ENCODE data around the gene RAPGEF4.

Gene RAPGEF4

DNA sequence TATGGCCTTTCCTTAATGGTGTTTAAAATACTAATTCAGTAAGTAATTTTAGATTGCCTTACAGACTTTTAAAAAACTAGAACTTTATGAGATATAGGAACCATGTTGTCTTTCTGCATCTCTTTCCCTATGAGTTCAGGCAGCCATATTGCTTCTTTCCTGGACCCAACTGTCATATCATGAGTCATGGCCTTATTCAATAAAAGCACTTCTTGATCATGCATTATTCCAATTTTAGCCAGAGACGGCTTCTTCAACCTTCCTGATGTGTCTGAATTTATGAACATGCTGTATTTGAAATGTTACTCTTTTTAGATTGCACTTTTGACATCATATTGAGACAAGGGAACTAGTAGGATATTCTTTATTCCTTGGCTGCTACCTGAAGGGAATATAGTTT, 274.6 kb downstream of the RAPGEF4 start:
- Histone ChIP-seq H3K4me3 (no peak overlapping the region), H3K27ac (no peak overlapping the region), H3K36me3 (ENCODE audit: insufficient read depth, low read length) (no peaks in the 10 kb centered on the region), H3K9me3 (ENCODE audit: low read depth, low read length) (no peaks in the 10 kb centered on the region), H3K9ac (ENCODE audit: insufficient read length) (no peak overlapping the region)
- no peak for TF ChIP-seq FOXP2 (optimal IDR thresholded peaks at IDR 0.05; ENCODE audit: control extremely low read depth, extremely low read length, insufficient read depth)
- no peak for TF ChIP-seq EZH2 (IDR thresholded peaks at IDR 0.05)
- no peak for TF ChIP-seq POLR2AphosphoS5 (IDR thresholded peaks at IDR 0.05; ENCODE audit: borderline replicate concordance, low read depth, low read length)
- DNase-seq (ENCODE audit: low read depth, low spot score) = no peak

DNA sequence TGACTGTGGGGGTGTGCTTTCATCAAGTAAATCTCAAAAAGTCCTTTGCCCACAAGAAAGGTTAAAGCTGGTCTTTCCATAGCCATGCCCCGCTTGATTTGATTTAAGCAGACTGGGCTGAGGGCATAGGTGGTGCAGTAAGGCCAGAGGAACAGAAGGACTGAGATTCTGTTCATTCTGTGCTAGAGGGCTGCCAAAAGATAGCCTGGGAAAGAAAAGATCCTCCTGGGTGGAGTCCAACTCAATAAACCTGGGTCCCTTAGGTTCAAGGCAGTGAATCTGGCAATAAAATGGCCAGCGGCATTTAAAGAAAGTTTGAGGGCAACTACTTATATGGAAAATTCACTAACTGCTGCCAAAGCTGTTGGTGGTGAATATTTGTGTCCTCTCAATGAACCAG, 280.8 kb downstream of the RAPGEF4 start:
- Histone ChIP-seq H3K9me3 (ENCODE audit: low read depth, low read length) (no peaks in the 10 kb centered on the region), H3K9ac (ENCODE audit: insufficient read length) (no peak overlapping the region), H3K27ac (no peak overlapping the region), H3K36me3 (ENCODE audit: insufficient read depth, low read length) (no peaks in the 10 kb centered on the region), H3K4me3 (no peak overlapping the region)
- DNase-seq (ENCODE audit: low read depth, low spot score) = no peak
- no peak for TF ChIP-seq POLR2AphosphoS5 (IDR thresholded peaks at IDR 0.05; ENCODE audit: borderline replicate concordance, low read depth, low read length)
- TF ChIP-seq FOXP2 (optimal IDR thresholded peaks at IDR 0.05; ENCODE audit: control extremely low read depth, extremely low read length, insufficient read depth) = no peak

DNA sequence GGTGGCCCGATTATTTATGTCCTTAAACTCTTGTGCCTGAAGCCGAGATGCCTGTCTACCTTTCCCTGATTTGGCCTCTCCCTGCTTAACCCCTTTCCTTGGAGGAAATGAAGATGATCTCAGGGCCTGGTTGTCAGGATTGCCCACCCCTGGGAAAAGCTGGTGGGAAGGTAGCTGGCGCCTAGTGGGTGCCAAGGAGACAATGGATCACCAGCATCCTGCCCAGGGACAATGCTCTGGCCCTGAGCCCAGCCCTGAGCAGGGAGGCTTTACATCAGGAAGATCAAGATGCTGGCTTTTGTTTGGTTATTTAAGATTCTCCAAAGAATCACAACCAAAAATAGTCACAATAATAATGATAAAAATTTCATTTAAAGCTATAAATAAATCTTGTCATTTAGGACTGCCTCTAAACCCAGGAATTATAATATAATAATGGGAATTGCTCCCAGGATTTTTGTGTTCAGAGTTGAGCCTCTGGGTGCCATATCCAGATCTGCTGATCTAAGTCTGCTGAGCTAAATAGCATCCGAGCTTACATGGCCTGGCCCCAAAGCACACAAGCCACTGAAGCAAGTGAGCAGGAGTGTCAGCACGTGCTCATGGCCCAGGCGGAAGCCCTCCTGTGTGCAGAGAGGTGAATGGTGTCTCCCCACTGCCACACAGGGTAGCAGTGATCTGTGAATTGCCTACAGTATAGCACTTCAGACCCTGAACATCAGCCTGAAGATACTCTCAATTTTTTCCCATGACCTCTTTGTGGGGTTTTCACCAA, 282.2 kb downstream of the RAPGEF4 start:
- H3K9ac ChIP-seq (ENCODE audit: insufficient read length) = no peak overlapping the region
- TF ChIP-seq POLR2AphosphoS5 (IDR thresholded peaks at IDR 0.05; ENCODE audit: borderline replicate concordance, low read depth, low read length) = no peak
- no peak for TF ChIP-seq EZH2 (IDR thresholded peaks at IDR 0.05)
- TF ChIP-seq FOXP2 (optimal IDR thresholded peaks at IDR 0.05; ENCODE audit: control extremely low read depth, extremely low read length, insufficient read depth) = no peak
- H3K4me3 ChIP-seq = no peak overlapping the region
- no peak overlapping the region for H3K27ac ChIP-seq
- DNase-seq (ENCODE audit: low read depth, low spot score) = no peak
- H3K9me3 ChIP-seq (ENCODE audit: low read depth, low read length) = no peaks in the 10 kb centered on the region
- H3K36me3 ChIP-seq (ENCODE audit: insufficient read depth, low read length) = no peaks in the 10 kb centered on the region

DNA sequence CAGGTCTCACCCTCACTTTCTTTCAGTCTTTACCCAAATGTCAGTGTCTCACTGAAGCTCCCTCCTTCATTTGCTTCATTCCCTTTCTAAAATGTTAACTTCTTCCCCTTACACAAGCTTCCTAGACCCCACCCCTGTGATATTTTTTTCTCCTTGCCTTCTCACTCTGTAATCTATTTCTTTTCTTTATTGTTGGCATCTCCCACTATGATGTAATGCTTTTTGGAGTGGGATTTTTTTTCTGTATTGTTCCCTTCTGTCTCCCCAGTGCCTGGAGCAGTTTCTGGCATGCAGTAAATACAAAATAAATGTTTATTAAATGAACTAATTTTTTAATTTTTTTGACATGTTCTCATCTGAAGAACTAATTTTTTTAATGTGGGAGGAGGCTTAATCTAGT, 284.1 kb downstream of the RAPGEF4 start:
- H3K4me3 ChIP-seq = no peak overlapping the region
- no peaks in the 10 kb centered on the region for H3K9me3 ChIP-seq (ENCODE audit: low read depth, low read length)
- DNase-seq (ENCODE audit: low read depth, low spot score) = no peak
- no peak for TF ChIP-seq FOXP2 (optimal IDR thresholded peaks at IDR 0.05; ENCODE audit: control extremely low read depth, extremely low read length, insufficient read depth)
- no peak for TF ChIP-seq EZH2 (IDR thresholded peaks at IDR 0.05)
- no peak for TF ChIP-seq POLR2AphosphoS5 (IDR thresholded peaks at IDR 0.05; ENCODE audit: borderline replicate concordance, low read depth, low read length)
- no peaks in the 10 kb centered on the region for H3K36me3 ChIP-seq (ENCODE audit: insufficient read depth, low read length)
- no peak overlapping the region for H3K9ac ChIP-seq (ENCODE audit: insufficient read length)
- H3K27ac ChIP-seq = no peak overlapping the region

DNA sequence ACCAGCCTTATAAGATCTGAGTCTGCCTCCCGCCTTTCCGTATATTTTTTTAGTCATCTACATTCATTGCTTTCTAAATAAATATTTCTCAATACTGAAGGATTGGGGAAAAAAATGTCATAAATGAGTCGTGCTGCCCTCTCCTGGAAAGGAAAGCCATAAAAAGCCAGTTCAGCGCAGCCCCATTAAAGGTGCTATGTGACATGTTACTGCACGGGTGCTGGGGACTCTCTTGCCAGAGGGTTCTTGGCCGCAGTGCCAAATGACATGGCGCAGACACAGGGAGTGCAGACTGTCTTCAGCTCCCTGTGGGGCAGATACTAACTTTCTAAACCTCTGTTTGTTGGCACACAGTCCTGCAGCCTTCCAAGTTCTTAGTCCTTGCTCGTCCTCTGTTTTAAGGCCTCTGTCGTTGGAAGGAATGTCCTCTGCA, 286.3 kb downstream of the RAPGEF4 start:
- TF ChIP-seq POLR2AphosphoS5 (IDR thresholded peaks at IDR 0.05; ENCODE audit: borderline replicate concordance, low read depth, low read length) = no peak
- Histone ChIP-seq H3K36me3 (ENCODE audit: insufficient read depth, low read length) (no peaks in the 10 kb centered on the region), H3K9me3 (ENCODE audit: low read depth, low read length) (no peaks in the 10 kb centered on the region), H3K27ac (no peak overlapping the region), H3K9ac (ENCODE audit: insufficient read length) (no peak overlapping the region), H3K4me3 (no peak overlapping the region)
- no peak for DNase-seq (ENCODE audit: low read depth, low spot score)

DNA sequence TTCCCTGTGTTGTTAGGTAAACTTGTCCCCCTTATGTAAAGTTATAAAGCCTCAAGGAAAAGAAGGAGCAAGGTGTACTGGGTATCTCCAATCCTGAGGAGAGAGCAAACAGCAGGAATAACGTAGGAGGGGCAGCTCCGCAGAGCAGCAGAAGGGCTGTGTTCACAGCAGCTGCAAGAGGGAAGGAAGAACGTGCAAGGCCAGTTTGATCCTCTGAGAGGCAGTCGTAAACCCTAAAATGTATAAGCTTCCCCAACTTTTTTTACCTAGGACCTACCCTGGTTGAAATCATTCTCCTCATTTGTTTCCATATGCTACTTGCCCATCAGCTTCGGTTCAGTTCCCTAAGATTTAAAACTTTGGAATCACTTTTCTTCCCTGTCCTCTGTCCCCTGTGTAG, 288.1 kb downstream of the RAPGEF4 start:
- Histone ChIP-seq H3K9me3 (ENCODE audit: low read depth, low read length) (no peaks in the 10 kb centered on the region), H3K36me3 (ENCODE audit: insufficient read depth, low read length) (no peaks in the 10 kb centered on the region), H3K27ac (no peak overlapping the region), H3K4me3 (no peak overlapping the region), H3K9ac (ENCODE audit: insufficient read length) (no peak overlapping the region)
- TF ChIP-seq FOXP2 (optimal IDR thresholded peaks at IDR 0.05; ENCODE audit: control extremely low read depth, extremely low read length, insufficient read depth) = no peak
- TF ChIP-seq POLR2AphosphoS5 (IDR thresholded peaks at IDR 0.05; ENCODE audit: borderline replicate concordance, low read depth, low read length) = no peak
- TF ChIP-seq EZH2 (IDR thresholded peaks at IDR 0.05) = no peak
- DNase-seq (ENCODE audit: low read depth, low spot score) = no peak

DNA sequence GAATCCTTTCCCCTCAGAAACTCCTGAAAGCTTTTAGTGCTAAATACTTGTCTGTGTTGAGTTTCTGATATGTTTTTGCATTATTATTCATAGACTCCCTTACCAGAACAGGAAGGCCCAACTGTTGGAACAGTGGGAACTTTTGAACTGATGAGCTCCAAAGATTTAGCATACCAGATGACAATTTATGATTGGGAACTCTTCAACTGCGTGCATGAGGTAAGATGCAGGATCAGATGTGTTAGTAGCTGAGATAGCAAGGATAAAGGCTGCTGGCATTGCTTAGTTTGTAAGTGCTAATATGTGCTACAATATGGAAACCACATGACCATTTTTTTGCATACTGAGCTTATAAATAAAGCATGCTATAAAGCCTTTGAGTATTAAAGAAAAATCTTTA, 290.8 kb downstream of the RAPGEF4 start:
- H3K36me3 ChIP-seq (ENCODE audit: insufficient read depth, low read length) = no peaks in the 10 kb centered on the region
- H3K9me3 ChIP-seq (ENCODE audit: low read depth, low read length) = no peaks in the 10 kb centered on the region
- no peak overlapping the region for H3K27ac ChIP-seq

DNA sequence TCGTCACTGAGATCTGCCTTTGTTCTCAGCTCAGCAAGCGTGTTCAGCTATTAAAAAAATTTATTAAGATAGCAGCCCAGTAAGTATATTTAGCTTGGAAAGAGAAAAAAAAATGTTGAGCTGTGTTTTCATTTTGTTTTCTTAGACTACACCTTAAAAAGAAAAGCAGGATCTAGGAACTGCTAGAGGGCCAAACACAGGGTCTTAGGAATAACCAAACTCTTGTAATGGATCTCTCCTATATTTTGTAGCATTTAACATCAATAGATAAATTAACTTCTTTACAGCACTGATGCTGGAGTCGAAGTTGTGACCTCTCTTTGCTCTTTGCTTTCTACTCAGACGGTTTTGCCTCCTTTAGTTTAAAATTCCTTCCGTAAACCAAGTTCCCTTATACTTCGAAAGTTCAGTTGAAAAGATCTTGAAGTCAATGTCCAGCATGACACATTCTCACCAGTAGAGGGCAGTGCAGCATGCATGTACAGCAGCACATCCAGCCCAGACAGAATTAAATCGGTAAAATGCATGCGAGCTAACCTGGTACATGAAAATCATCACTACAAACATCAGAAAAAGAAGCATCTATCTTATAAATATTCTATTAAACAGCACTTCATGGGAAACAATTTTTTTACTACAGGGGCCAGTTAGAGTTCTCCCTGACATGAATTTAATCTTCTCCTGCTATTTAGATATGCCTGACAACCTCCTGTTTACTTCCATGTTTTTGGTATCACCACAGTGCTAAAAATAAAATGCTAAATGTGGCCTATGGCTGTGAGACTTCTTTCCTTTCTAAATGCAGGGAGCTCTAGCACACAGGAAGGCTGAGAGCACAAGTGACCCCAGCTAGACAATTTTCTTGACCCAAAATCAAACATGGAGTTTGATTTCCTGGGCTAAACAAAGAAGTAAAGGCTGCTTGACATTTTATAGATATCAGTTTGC, 291.8 kb downstream of the RAPGEF4 start:
- Histone ChIP-seq H3K36me3 (ENCODE audit: insufficient read depth, low read length) (no peaks in the 10 kb centered on the region), H3K9me3 (ENCODE audit: low read depth, low read length) (no peaks in the 10 kb centered on the region), H3K9ac (ENCODE audit: insufficient read length) (peak overlapping the region; percentile 9), H3K4me3 (peak overlapping the region; percentile 63), H3K27ac (peak overlapping the region; percentile 2; the same call in 1 of the 2 replicates)
- TF ChIP-seq EZH2 (IDR thresholded peaks at IDR 0.05) (no peak), POLR2AphosphoS5 (IDR thresholded peaks at IDR 0.05; ENCODE audit: borderline replicate concordance, low read depth, low read length) (no peak), FOXP2 (optimal IDR thresholded peaks at IDR 0.05; ENCODE audit: control extremely low read depth, extremely low read length, insufficient read depth) (no peak)
- DNase-seq (ENCODE audit: low read depth, low spot score) = peak; percentile 87

More for the DNA sequence above, 290.8 kb downstream of the RAPGEF4 start:
- H3K4me3 ChIP-seq = no peak overlapping the region
- H3K9ac ChIP-seq (ENCODE audit: insufficient read length) = no peak overlapping the region
- no peak for DNase-seq (ENCODE audit: low read depth, low spot score)
- TF ChIP-seq EZH2 (IDR thresholded peaks at IDR 0.05) (no peak), FOXP2 (optimal IDR thresholded peaks at IDR 0.05; ENCODE audit: control extremely low read depth, extremely low read length, insufficient read depth) (no peak), POLR2AphosphoS5 (IDR thresholded peaks at IDR 0.05; ENCODE audit: borderline replicate concordance, low read depth, low read length) (no peak)

Measured in SK-N-MC (cell line).